Caco-2 (cell line): Measurements from ENCODE around the gene SMARCA2. TPM values are rescaled to one million over a fixed set of nuclear protein-coding genes. Genes with fewer than 3 reads are reported as not detected.

Experiments
- BruUV-seq: library from RNA; stranded (reverse); fragments of 400-500 nt; replicated peaks from 2 replicates; lab custom pipeline; 2021; lab: Mats Ljungman, UMichigan
- CTCF ChIA-PET: fragments of 300-600 bp; sonication (Branson Sonifier 250); formaldehyde crosslinking; loops from one replicate; lab custom pipeline; 2022; ENCODE audit warnings: antibody characterized with exemption; lab: Charles Lee
- POLR2A ChIA-PET: fragments of 300-600 bp; sonication (Branson Sonifier 250); formaldehyde crosslinking; loops from one replicate; lab custom pipeline; 2022; ENCODE audit warnings: antibody characterized with exemption; lab: Charles Lee
- DNase-seq, 2 experiments: peaks; one replicate each; pipeline versions ENCODE4 v3.0.0 to v3.0.0-alpha.2; 2020 to 2022
- H3K27me3 ChIP-seq: replicated peaks from 2 replicates; pipeline ENCODE4 v1.6.0; 2011; ENCODE audit warnings: low read length; ENCODE audit not compliant: control insufficient read depth, insufficient read depth
- H3K36me3 ChIP-seq: 2 replicates; pipeline ENCODE4 v1.5.1; 2011; ENCODE audit warnings: low read length; ENCODE audit not compliant: control insufficient read depth, insufficient read depth
- H3K4me1 ChIP-seq: fragments of 250-450 bp; sonication (Bioruptor Pico); 2 replicates; pipeline ENCODE4 v1.5.1; 2020; ENCODE audit warnings: mild to moderate bottlenecking
- H3K4me3 ChIP-seq: 2 replicates; pipeline ENCODE4 v1.5.1; 2011; ENCODE audit warnings: low read depth, mild to moderate bottlenecking, control low read depth, low read length
- H3K9me3 ChIP-seq: fragments of 250-450 bp; sonication (Bioruptor Pico); 2 replicates; pipeline ENCODE4 v1.5.1; 2020; ENCODE audit warnings: mild to moderate bottlenecking, moderate library complexity
- H3K27ac Mint-ChIP-seq: one replicate; pipeline ENCODE4 v1.8.0; 2022; ENCODE audit warnings: mixed read lengths; ENCODE audit not compliant: unreplicated experiment
- H3K27me3 Mint-ChIP-seq: one replicate; pipeline ENCODE4 v1.8.0; 2022; ENCODE audit warnings: mixed read lengths; ENCODE audit not compliant: insufficient read depth, unreplicated experiment
- H3K36me3 Mint-ChIP-seq: one replicate; pipeline ENCODE4 v1.8.0; 2022; ENCODE audit warnings: mild to moderate bottlenecking, mixed read lengths; ENCODE audit not compliant: insufficient read depth, unreplicated experiment
- H3K4me1 Mint-ChIP-seq: one replicate; pipeline ENCODE4 v1.8.0; 2022; ENCODE audit warnings: low read depth, mixed read lengths; ENCODE audit not compliant: unreplicated experiment
- H3K4me3 Mint-ChIP-seq: one replicate; pipeline ENCODE4 v1.8.0; 2022; ENCODE audit warnings: mild to moderate bottlenecking, moderate library complexity, mixed read lengths; ENCODE audit not compliant: unreplicated experiment
- H3K9me3 Mint-ChIP-seq: one replicate; pipeline ENCODE4 v1.8.0; 2022; ENCODE audit warnings: mixed read lengths; ENCODE audit not compliant: unreplicated experiment
- intact Hi-C: fragments of 100-400 bp; cut with micrococcal nuclease; formaldehyde crosslinking; loops from one replicate; pipeline ENCODE4 v1.10.0; 2022; ENCODE audit not compliant: unreplicated experiment
- total RNA-seq: library from RNA; stranded (reverse); gene quantifications from 2 replicates; pipeline ENCODE4 v1.2.3, GENCODE V29; 2022
- TF ChIP-seq, protein P1 (sequence below), 2 experiments: fragments of 200-600 bp in 1 of 2; IDR thresholded peaks; 1 replicate in 1 of 2; 2 replicates in 1 of 2; pipeline versions ENCODE4 v1.5.1 to v1.8.0; 2011 to 2022; ENCODE audit warnings: antibody characterized with exemption in 1 of 2, control low read depth in 1 of 2, inconsistent platforms in 1 of 2, low read depth in 1 of 2, low read length in 1 of 2, mild to moderate bottlenecking in 1 of 2, moderate library complexity in 1 of 2; ENCODE audit not compliant: insufficient read depth in 1 of 2, severe bottlenecking in 1 of 2, unreplicated experiment in 1 of 2

SMARCA2 gene
- total RNA-seq, 1 experiment from 2014 or later, result 13.5 TPM

DNA sequence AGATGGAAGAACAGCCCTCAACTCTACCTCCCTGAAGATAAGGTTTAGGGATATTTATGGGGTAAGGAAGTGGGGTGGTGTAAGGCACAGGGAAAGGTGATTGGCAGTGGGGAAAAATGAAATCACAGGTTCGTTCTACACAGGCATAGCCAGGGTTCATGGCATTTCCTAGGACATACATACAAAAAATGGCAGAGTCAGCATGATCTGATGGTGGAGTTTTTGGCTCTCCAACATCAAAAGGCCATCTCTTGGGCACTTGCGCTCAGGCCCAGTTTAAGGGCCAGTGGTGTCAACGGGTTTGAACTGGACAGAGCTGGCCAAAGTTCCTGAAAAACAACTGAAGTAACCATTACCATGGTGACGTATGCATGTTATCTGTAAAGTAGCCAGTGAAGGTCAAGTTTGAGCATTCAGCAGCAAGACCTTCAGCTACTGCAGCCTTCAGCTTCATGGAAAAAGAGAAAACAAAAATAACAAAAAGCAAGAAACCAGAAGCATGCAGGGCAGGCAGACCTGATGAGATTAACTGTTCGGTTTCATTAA lies 92.8 kb downstream of the SMARCA2 start:
- no peak overlapping the region for H3K4me3 ChIP-seq

GRCh38 chr9:2109069-2109650 lies 94.0 kb downstream of the SMARCA2 start:
- Histone ChIP-seq H3K27me3 (no peaks in the 10 kb centered on the region), H3K36me3 (no peaks in the 10 kb centered on the region), H3K4me3 (no peak overlapping the region), H3K4me1 (no peaks in the 10 kb centered on the region), H3K9me3 (no peaks in the 10 kb centered on the region)
- DNase-seq, result no peak
- Mint-ChIP-seq H3K36me3 (no peaks in the 10 kb centered on the region), H3K27ac (no peak overlapping the region), H3K4me1 (no peaks in the 10 kb centered on the region), H3K4me3 (no peak overlapping the region), H3K9me3 (no peaks in the 10 kb centered on the region), H3K27me3 (no peaks in the 10 kb centered on the region)
- TF ChIP-seq, protein P1, sequence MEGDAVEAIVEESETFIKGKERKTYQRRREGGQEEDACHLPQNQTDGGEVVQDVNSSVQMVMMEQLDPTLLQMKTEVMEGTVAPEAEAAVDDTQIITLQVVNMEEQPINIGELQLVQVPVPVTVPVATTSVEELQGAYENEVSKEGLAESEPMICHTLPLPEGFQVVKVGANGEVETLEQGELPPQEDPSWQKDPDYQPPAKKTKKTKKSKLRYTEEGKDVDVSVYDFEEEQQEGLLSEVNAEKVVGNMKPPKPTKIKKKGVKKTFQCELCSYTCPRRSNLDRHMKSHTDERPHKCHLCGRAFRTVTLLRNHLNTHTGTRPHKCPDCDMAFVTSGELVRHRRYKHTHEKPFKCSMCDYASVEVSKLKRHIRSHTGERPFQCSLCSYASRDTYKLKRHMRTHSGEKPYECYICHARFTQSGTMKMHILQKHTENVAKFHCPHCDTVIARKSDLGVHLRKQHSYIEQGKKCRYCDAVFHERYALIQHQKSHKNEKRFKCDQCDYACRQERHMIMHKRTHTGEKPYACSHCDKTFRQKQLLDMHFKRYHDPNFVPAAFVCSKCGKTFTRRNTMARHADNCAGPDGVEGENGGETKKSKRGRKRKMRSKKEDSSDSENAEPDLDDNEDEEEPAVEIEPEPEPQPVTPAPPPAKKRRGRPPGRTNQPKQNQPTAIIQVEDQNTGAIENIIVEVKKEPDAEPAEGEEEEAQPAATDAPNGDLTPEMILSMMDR (IDR thresholded peaks at IDR 0.05; ENCODE audit: insufficient read depth in 1 of 2, low read depth in 1 of 2, low read length in 1 of 2, severe bottlenecking in 1 of 2, unreplicated experiment in 1 of 2), result no peak
- ChIA-PET POLR2A (no interaction called here), CTCF (no interaction called here)
- intact Hi-C loops, result no loop called here
- BruUV-seq, result no TSS peak

More for the DNA sequence above, 92.8 kb downstream of the SMARCA2 start:
- no TSS peak for BruUV-seq
- intact Hi-C loops, result no loop called here
- Mint-ChIP-seq H3K36me3 (peaks cover 2% of the 10 kb centered on the region), H3K27me3 (no peaks in the 10 kb centered on the region), H3K27ac (no peak overlapping the region), H3K4me1 (peaks cover 8% of the 10 kb centered on the region), H3K4me3 (no peak overlapping the region), H3K9me3 (no peaks in the 10 kb centered on the region)
- TF ChIP-seq, protein P1 (IDR thresholded peaks at IDR 0.05; ENCODE audit: insufficient read depth in 1 of 2, low read depth in 1 of 2, low read length in 1 of 2, severe bottlenecking in 1 of 2, unreplicated experiment in 1 of 2), result no peak
- Histone ChIP-seq H3K4me1 (no peaks in the 10 kb centered on the region), H3K27me3 (no peaks in the 10 kb centered on the region), H3K9me3 (no peaks in the 10 kb centered on the region), H3K36me3 (no peaks in the 10 kb centered on the region)
- CTCF ChIA-PET, result no interaction called here
- no peak for DNase-seq
- POLR2A ChIA-PET, result no interaction called here

DNA sequence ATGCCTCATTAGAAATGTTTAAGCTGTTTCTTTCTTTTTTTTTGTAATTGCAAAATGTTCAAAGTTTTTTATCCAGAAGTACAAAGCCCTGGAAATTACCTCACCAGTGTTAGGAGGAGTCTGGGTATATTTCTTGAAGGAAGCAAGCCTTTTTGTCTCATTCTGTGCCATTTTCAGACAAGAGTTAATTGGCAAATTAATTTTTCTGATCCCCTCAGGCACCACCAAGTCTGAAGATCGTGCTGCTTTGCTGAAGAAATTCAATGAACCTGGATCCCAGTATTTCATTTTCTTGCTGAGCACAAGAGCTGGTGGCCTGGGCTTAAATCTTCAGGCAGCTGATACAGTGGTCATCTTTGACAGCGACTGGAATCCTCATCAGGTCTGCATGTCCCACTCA lies 94.9 kb downstream of the SMARCA2 start:
- Mint-ChIP-seq H3K27me3 (no peaks in the 10 kb centered on the region), H3K36me3 (no peaks in the 10 kb centered on the region), H3K27ac (no peak overlapping the region), H3K4me1 (no peaks in the 10 kb centered on the region), H3K4me3 (no peak overlapping the region), H3K9me3 (no peaks in the 10 kb centered on the region)
- TF ChIP-seq, protein P1 (IDR thresholded peaks at IDR 0.05; ENCODE audit: insufficient read depth in 1 of 2, low read depth in 1 of 2, low read length in 1 of 2, severe bottlenecking in 1 of 2, unreplicated experiment in 1 of 2), result no peak
- Histone ChIP-seq H3K4me1 (no peaks in the 10 kb centered on the region), H3K36me3 (no peaks in the 10 kb centered on the region), H3K9me3 (no peaks in the 10 kb centered on the region), H3K4me3 (no peak overlapping the region), H3K27me3 (no peaks in the 10 kb centered on the region)
- intact Hi-C loops, result loop anchor here (10.0 kb wide), 1 partner anchor 95 kb away; the partner anchor contains the start of gene SMARCA2
- POLR2A ChIA-PET, result no interaction called here
- BruUV-seq, result no TSS peak
- no peak for DNase-seq
- CTCF ChIA-PET, result no interaction called here
